ENCODE results near the gene VEPH1. TPM values are rescaled to one million over a fixed set of nuclear protein-coding genes. Genes with fewer than 3 reads are reported as not detected.

Gene VEPH1
- total RNA-seq, 2 donors from 2014 or later, result 0.42 to 0.56 TPM

- ATAC-seq (no peak), DNase-seq (no peak)
- intact Hi-C loops (cut with DNase I), result no loop called here
Measured at GRCh38 chr3:157445857-157446256, 57.4 kb downstream of the VEPH1 start.

- ATAC-seq, result no peak
- intact Hi-C loops (cut with DNase I), result no loop called here
- DNase-seq, result no peak
Measured at GRCh38 chr3:157444797-157445184, 58.4 kb downstream of the VEPH1 start.

- no peak for ATAC-seq
- DNase-seq, result no peak
Measured at GRCh38 chr3:157443905-157444796, 59.1 kb downstream of the VEPH1 start.

GRCh38 chr3:157442729-157443128, 60.5 kb downstream of the VEPH1 start:
- intact Hi-C loops (cut with DNase I), result no loop called here
- DNase-seq, result peak; percentile 20
- ATAC-seq, result peak; percentile 61 to 66

More at GRCh38 chr3:157443905-157444796, 59.1 kb downstream of the VEPH1 start:
- intact Hi-C loops (cut with DNase I), result no loop called here

- no peak for DNase-seq
- ATAC-seq, result no peak
- intact Hi-C loops (cut with DNase I), result no loop called here
Measured at GRCh38 chr3:157441102-157441624, 62.1 kb downstream of the VEPH1 start.

- ATAC-seq, result peak in 1 of 2 donors; percentile 10
- DNase-seq, result no peak
- intact Hi-C loops (cut with DNase I), result no loop called here
Measured at GRCh38 chr3:157438194-157438730, 65.0 kb downstream of the VEPH1 start.

- DNase-seq, result peak; percentile 51
- intact Hi-C loops (cut with DNase I), result no loop called here
- peak; percentile 60 to 81 for ATAC-seq
Measured at GRCh38 chr3:157436583-157437291, 66.5 kb downstream of the VEPH1 start, which contains the start of gene PTX3. TSS of gene PTX3 (plus strand) at chr3:157436850. CDS start at chr3:157436934, 84 bp downstream.

- intact Hi-C loops (cut with DNase I), result no loop called here
- no peak for ATAC-seq
- DNase-seq, result no peak
Measured at GRCh38 chr3:157429708-157430107, 73.5 kb downstream of the VEPH1 start.

GRCh38 chr3:157428853-157429252, 74.4 kb downstream of the VEPH1 start:
- DNase-seq (no peak), ATAC-seq (no peak)
- intact Hi-C loops (cut with DNase I), result no loop called here

GRCh38 chr3:157427901-157428300, 75.3 kb downstream of the VEPH1 start:
- intact Hi-C loops (cut with DNase I), result no loop called here
- ATAC-seq, result no peak
- no peak for DNase-seq

- no peak for ATAC-seq
- intact Hi-C loops (cut with DNase I), result no loop called here
- no peak for DNase-seq
Measured at GRCh38 chr3:157423337-157423736, 79.9 kb downstream of the VEPH1 start.

GRCh38 chr3:157420606-157421130, 82.5 kb downstream of the VEPH1 start:
- no peak for DNase-seq
- no peak for ATAC-seq
- intact Hi-C loops (cut with DNase I), result no loop called here

GRCh38 chr3:157418104-157418503, 85.1 kb downstream of the VEPH1 start:
- intact Hi-C loops (cut with DNase I), result no loop called here
- ATAC-seq (no peak), DNase-seq (no peak)

GRCh38 chr3:157417247-157417646, 86.0 kb downstream of the VEPH1 start:
- ATAC-seq, result no peak
- intact Hi-C loops (cut with DNase I), result no loop called here

GRCh38 chr3:157416347-157417087, 86.7 kb downstream of the VEPH1 start:
- DNase-seq, result no peak
- ATAC-seq, result no peak
- intact Hi-C loops (cut with DNase I), result no loop called here

More at GRCh38 chr3:157417247-157417646, 86.0 kb downstream of the VEPH1 start:
- DNase-seq, result no peak

GRCh38 chr3:157414861-157415260, 88.4 kb downstream of the VEPH1 start:
- ATAC-seq (no peak), DNase-seq (no peak)
- intact Hi-C loops (cut with DNase I), result no loop called here

GRCh38 chr3:157412323-157412855, 90.8 kb downstream of the VEPH1 start:
- DNase-seq (no peak), ATAC-seq (no peak)
- intact Hi-C loops (cut with DNase I), result no loop called here

GRCh38 chr3:157410945-157411344, 92.3 kb downstream of the VEPH1 start:
- ATAC-seq (no peak), DNase-seq (no peak)
- intact Hi-C loops (cut with DNase I), result no loop called here

- no peak for ATAC-seq
- intact Hi-C loops (cut with DNase I), result no loop called here
Measured at GRCh38 chr3:157409516-157409915, 93.7 kb downstream of the VEPH1 start.

More at GRCh38 chr3:157409516-157409915, 93.7 kb downstream of the VEPH1 start:
- no peak for DNase-seq
